HCT116 (cell line): ENCODE results near the gene ZSWIM5. TPM values are rescaled to one million over a fixed set of nuclear protein-coding genes. Genes with fewer than 3 reads are reported as not detected.

Source experiments
- ATAC-seq: fragments of 200-7000 bp; cut with Tn5 transposase; 2 replicates; pipeline ENCODE4 v1.9.1; 2020; ENCODE audit warnings: mild to moderate bottlenecking, moderate library complexity
- BruUV-seq: library from RNA; stranded (reverse); fragments of 400-500 nt; replicated peaks from 2 replicates; lab custom pipeline; 2021; lab: Mats Ljungman, UMichigan
- CTCF ChIA-PET: fragments of 300-600 bp; sonication (Branson Sonifier 250); formaldehyde crosslinking; loops from one replicate; lab custom pipeline; 2021; ENCODE audit warnings: antibody characterized with exemption; lab: Charles Lee
- POLR2A ChIA-PET: fragments of 300-600, 350-600 bp; sonication (Branson Sonifier 250); formaldehyde crosslinking; loops from one replicate; lab custom pipeline; 2021; ENCODE audit warnings: antibody characterized with exemption; lab: Charles Lee
- RAD21 ChIA-PET, 2 experiments: fragments of 300-600 bp; sonication (Branson Sonifier 250); formaldehyde crosslinking; loops; one replicate each; lab custom pipeline; 2023; ENCODE audit warnings: low total read pairs in 2 of 2; ENCODE audit not compliant: uncharacterized antibody in 2 of 2, unreplicated experiment in 2 of 2, low non-redundant PET in 1 of 2; lab: Charles Lee
- DNase-seq: peaks from one replicate; pipeline ENCODE4 v3.0.0-alpha.2; 2010; ENCODE audit warnings: low read depth, low spot score
- H2AFZ ChIP-seq: fragments of 200-600 bp; shearing (Covaris generic), sonication (generic); 2 replicates; pipeline ENCODE4 v1.6.1; 2017; ENCODE audit warnings: low read depth, mixed run types, mixed read lengths, antibody characterized with exemption, low read length; ENCODE audit not compliant: poor library complexity, severe bottlenecking
- H3K27ac ChIP-seq: 2 replicates; pipeline ENCODE4 v1.5.1; 2012; ENCODE audit warnings: low read depth, low read length
- H3K27me3 ChIP-seq: fragments of 200-600 bp; sonication (generic); 2 replicates; pipeline ENCODE4 v1.6.1; 2016; ENCODE audit warnings: mixed run types, low read length, mixed read lengths; ENCODE audit not compliant: insufficient read depth
- H3K36me3 ChIP-seq, 2 experiments: fragments of 200-500 bp in 1 of 2; fragments of 200-600 bp in 1 of 2; sonication (Bioruptor generic) in 1 of 2; sonication (generic) in 1 of 2; 2 replicates each; pipeline versions ENCODE4 v1.5.1 to v1.6.1; 2014 to 2016; ENCODE audit warnings: low read length in 2 of 2, inconsistent platforms in 1 of 2, mixed read lengths in 1 of 2, mixed run types in 1 of 2; ENCODE audit not compliant: insufficient read depth in 2 of 2, control insufficient read depth in 1 of 2
- H3K4me1 ChIP-seq, 2 experiments: fragments of 200-600 bp in 1 of 2; sonication (generic) in 1 of 2; 2 replicates each; pipeline versions ENCODE4 v1.5.1 to v1.6.1; 2012 to 2017; ENCODE audit warnings: low read length in 2 of 2, inconsistent platforms in 1 of 2, mild to moderate bottlenecking in 1 of 2, mixed read lengths in 1 of 2, mixed run types in 1 of 2, moderate library complexity in 1 of 2; ENCODE audit not compliant: insufficient read depth in 2 of 2, control insufficient read depth in 1 of 2
- H3K4me2 ChIP-seq: fragments of 200-600 bp; sonication (generic); 2 replicates; pipeline ENCODE4 v1.6.1; 2017; ENCODE audit warnings: mixed run types, low read length, mixed read lengths
- H3K4me3 ChIP-seq, 2 experiments: fragments of 200-600 bp in 1 of 2; sonication (generic) in 1 of 2; replicated peaks in 1 of 2; 2 replicates each; pipeline ENCODE4 v1.5.1; 2011 to 2016; ENCODE audit warnings: low read length in 2 of 2, control low read depth in 1 of 2, low read depth in 1 of 2, mild to moderate bottlenecking in 1 of 2, mixed read lengths in 1 of 2, mixed run types in 1 of 2
- H3K79me2 ChIP-seq: fragments of 200-600 bp; sonication (generic); 2 replicates; pipeline ENCODE4 v1.6.1; 2017; ENCODE audit warnings: mild to moderate bottlenecking, mixed run types, low read length, moderate library complexity, mixed read lengths; ENCODE audit not compliant: insufficient read depth
- H3K9ac ChIP-seq: fragments of 200-600 bp; sonication (generic); 2 replicates; pipeline ENCODE4 v1.6.1; 2016; ENCODE audit warnings: low read length, mixed read lengths
- H3K9me2 ChIP-seq: fragments of 200-600 bp; sonication (generic), shearing (Covaris generic); 2 replicates; pipeline ENCODE4 v1.6.1; 2017; ENCODE audit warnings: mixed run types, mild to moderate bottlenecking, moderate library complexity; ENCODE audit not compliant: insufficient read depth
- H3K9me3 ChIP-seq, 2 experiments: fragments of 200-500 bp in 1 of 2; fragments of 200-600 bp in 1 of 2; sonication (Bioruptor generic) in 1 of 2; sonication (generic) in 1 of 2; 2 replicates each; pipeline ENCODE4 v1.6.1; 2014 to 2017; ENCODE audit warnings: low read length in 2 of 2, mixed read lengths in 2 of 2, inconsistent platforms in 1 of 2, low read depth in 1 of 2, mild to moderate bottlenecking in 1 of 2, mixed run types in 1 of 2, moderate library complexity in 1 of 2; ENCODE audit not compliant: control insufficient read depth in 1 of 2, insufficient read depth in 1 of 2
- H4K20me1 ChIP-seq: fragments of 200-600 bp; sonication (generic), shearing (Covaris generic); 2 replicates; pipeline ENCODE4 v1.6.1; 2017; ENCODE audit warnings: mixed run types, mild to moderate bottlenecking, moderate library complexity; ENCODE audit not compliant: insufficient read depth
- CBX3 ChIP-seq: IDR thresholded peaks from 2 replicates; pipeline ENCODE4 v1.6.1; 2012; ENCODE audit warnings: low read depth
- CEBPB ChIP-seq: IDR thresholded peaks from 2 replicates; pipeline ENCODE4 v1.6.1; 2012; ENCODE audit warnings: low read depth
- CTCF ChIP-seq, 3 experiments: fragments of 200-600 bp in 1 of 3; sonication (generic) in 1 of 3; IDR thresholded peaks in 2 of 3; conservative IDR thresholded peaks in 1 of 3; 2 replicates each; pipeline ENCODE4 v1.5.1; 2012 to 2017; ENCODE audit warnings: low read depth in 2 of 3, low read length in 2 of 3, antibody characterized with exemption in 1 of 3, borderline replicate concordance in 1 of 3, control low read depth in 1 of 3, mild to moderate bottlenecking in 1 of 3, mixed read lengths in 1 of 3, mixed run types in 1 of 3, moderate library complexity in 1 of 3; ENCODE audit not compliant: insufficient read depth in 1 of 3
- EGR1 ChIP-seq: IDR thresholded peaks from 2 replicates; pipeline ENCODE4 v1.6.1; 2012; ENCODE audit warnings: low read depth
- ELF1 ChIP-seq: IDR thresholded peaks from 2 replicates; pipeline ENCODE4 v1.6.1; 2012; ENCODE audit warnings: low read depth, borderline replicate concordance
- EZH2 ChIP-seq: fragments of 200-600 bp; sonication (generic); IDR thresholded peaks from 2 replicates; pipeline ENCODE4 v1.6.1; 2017; ENCODE audit warnings: antibody characterized with exemption, mixed run types
- EZH2phosphoT487 ChIP-seq: fragments of 200-600 bp; IDR thresholded peaks from 2 replicates; pipeline ENCODE4 v1.6.1; 2018; ENCODE audit warnings: antibody characterized with exemption, borderline replicate concordance
- FOSL1 ChIP-seq: IDR thresholded peaks from 2 replicates; pipeline ENCODE4 v1.6.1; 2012; ENCODE audit warnings: low read depth
- JUND ChIP-seq: IDR thresholded peaks from 2 replicates; pipeline ENCODE4 v1.6.1; 2012
- MAX ChIP-seq: IDR thresholded peaks from 2 replicates; pipeline ENCODE4 v1.6.1; 2012
- POLR2A ChIP-seq: IDR thresholded peaks from 2 replicates; pipeline ENCODE4 v1.7.0; 2011; ENCODE audit warnings: borderline replicate concordance; ENCODE audit not compliant: insufficient read depth, insufficient read length; ENCODE audit errors: extremely low read depth
- RAD21 ChIP-seq: IDR thresholded peaks from 2 replicates; pipeline ENCODE4 v1.6.1; 2012; ENCODE audit warnings: low read depth, mild to moderate bottlenecking
- SIN3A ChIP-seq: IDR thresholded peaks from 2 replicates; pipeline ENCODE4 v1.6.1; 2012; ENCODE audit warnings: low read depth
- SP1 ChIP-seq: IDR thresholded peaks from 2 replicates; pipeline ENCODE4 v1.6.1; 2012; ENCODE audit warnings: low read depth
- SRF ChIP-seq: IDR thresholded peaks from 2 replicates; pipeline ENCODE4 v1.6.1; 2012; ENCODE audit warnings: low read depth
- TCF7L2 ChIP-seq: IDR thresholded peaks from 2 replicates; pipeline ENCODE4 v1.7.0; 2011; ENCODE audit warnings: borderline replicate concordance, inconsistent platforms; ENCODE audit not compliant: insufficient read depth, insufficient read length; ENCODE audit errors: extremely low read depth
- YY1 ChIP-seq: IDR thresholded peaks from 2 replicates; pipeline ENCODE4 v1.6.1; 2011; ENCODE audit warnings: low read length, low read depth, moderate library complexity, mild to moderate bottlenecking; ENCODE audit not compliant: insufficient replicate concordance; ENCODE audit errors: extremely low read depth
- ZFX ChIP-seq: fragments of 450-650 bp; IDR thresholded peaks from 2 replicates; pipeline ENCODE4 v1.6.1; 2017
- intact Hi-C: fragments of 100-400 bp; cut with micrococcal nuclease; formaldehyde crosslinking; loops from 2 replicates; pipeline ENCODE4 v1.10.0; 2022
- total RNA-seq: library from RNA; stranded (reverse); gene quantifications from one replicate; pipeline ENCODE4 v1.2.1, GENCODE V29; 2021; ENCODE audit not compliant: unreplicated experiment

ZSWIM5 gene
- total RNA-seq, 1 experiment from 2014 or later: 1.1 TPM

- TF ChIP-seq ELF1 (no peak), SRF (no peak), EGR1 (no peak), JUND (no peak), EZH2 (no peak), RAD21 (no peak), CEBPB (no peak), ZFX (no peak), POLR2A (no peak)
- TF ChIP-seq, all 23 proteins: peak for 0
- H3K9ac ChIP-seq: no peak overlapping the region
- H3K4me2 ChIP-seq: no peak overlapping the region
- no peaks in the 10 kb centered on the region for H3K79me2 ChIP-seq
- DNase-seq: no peak
- peaks cover 0 to 5% of the 10 kb centered on the region in 2 experiments; a peak in 1 of 4 replicates for H3K4me1 ChIP-seq
- BruUV-seq: no TSS peak
- H3K9me2 ChIP-seq: no peaks in the 10 kb centered on the region
- H4K20me1 ChIP-seq: no peaks in the 10 kb centered on the region
- no peak for ATAC-seq
- ChIA-PET CTCF (interaction anchor here (1.6 kb wide), 1 partner anchor 14 kb away, joined by 6 read pairs; no protein-coding TSS in a partner anchor), POLR2A (no interaction called here), RAD21 (no interaction called here)
- no peak overlapping the region for H2AFZ ChIP-seq
- intact Hi-C loops: no loop called here
- H3K36me3 ChIP-seq: no peaks in the 10 kb centered on the region
- H3K9me3 ChIP-seq: no peaks in the 10 kb centered on the region
- H3K27ac ChIP-seq: no peak overlapping the region
- no peak overlapping the region for H3K4me3 ChIP-seq
- no peaks in the 10 kb centered on the region for H3K27me3 ChIP-seq
Measured at GRCh38 chr1:45032837-45033236, 173.6 kb downstream of the ZSWIM5 start.

- H3K27ac ChIP-seq: no peak overlapping the region
- no peaks in the 10 kb centered on the region for H3K9me2 ChIP-seq
- ATAC-seq: no peak
- POLR2A ChIA-PET: no interaction called here
- H3K4me3 ChIP-seq: no peak overlapping the region
- no peak overlapping the region for H3K9ac ChIP-seq
- BruUV-seq: no TSS peak
- H4K20me1 ChIP-seq: no peaks in the 10 kb centered on the region
- H2AFZ ChIP-seq: no peak overlapping the region
- H3K27me3 ChIP-seq: no peaks in the 10 kb centered on the region
- CTCF ChIA-PET: no interaction called here
- intact Hi-C loops: no loop called here
- no peak for TF ChIP-seq ZFX
- TF ChIP-seq CEBPB: no peak
- TF ChIP-seq TCF7L2: no peak
- no peak for TF ChIP-seq ELF1
- no peak for TF ChIP-seq SIN3A
- no peak for TF ChIP-seq FOSL1
- TF ChIP-seq POLR2A: no peak
- TF ChIP-seq EZH2phosphoT487: no peak
- no peak for TF ChIP-seq CTCF (IDR thresholded peaks at IDR 0.05 in 2 of 3, conservative IDR thresholded peaks at IDR 0.05 in 1 of 3; ENCODE audit: borderline replicate concordance in 1 of 3, insufficient read depth in 1 of 3, low read depth in 2 of 3, low read length in 2 of 3)
- no peak for TF ChIP-seq SP1
- no peak for TF ChIP-seq EZH2
- TF ChIP-seq EGR1: no peak
- TF ChIP-seq SRF: no peak
- no peak for TF ChIP-seq YY1
- TF ChIP-seq RAD21: no peak
- TF ChIP-seq MAX: no peak
- TF ChIP-seq CBX3: no peak
- H3K4me2 ChIP-seq: no peak overlapping the region
- no peak for DNase-seq
- H3K9me3 ChIP-seq: no peaks in the 10 kb centered on the region
- H3K4me1 ChIP-seq: no peaks in the 10 kb centered on the region
- RAD21 ChIA-PET: no interaction called here
- H3K36me3 ChIP-seq: no peaks in the 10 kb centered on the region
- no peaks in the 10 kb centered on the region for H3K79me2 ChIP-seq
Measured at GRCh38 chr1:45026446-45026845, 180.0 kb downstream of the ZSWIM5 start.
